NCI-H128 (cell line): ENCODE data around the gene ARID2.

Experiments used
- DNase-seq: peaks from one replicate; lab custom pipeline; 2025; ENCODE audit not compliant: unreplicated experiment; lab: John Stamatoyannopoulos, UW

ARID2 gene

GRCh38 chr12:45718306-45718705, 11.2 kb upstream of the ARID2 start:
- DNase-seq = no peak

- no peak for DNase-seq
Observed at GRCh38 chr12:45720069-45720468, 9.4 kb upstream of the ARID2 start.

- DNase-seq = no peak
Observed at GRCh38 chr12:45721369-45721768, 8.1 kb upstream of the ARID2 start.

- DNase-seq = no peak
Observed at GRCh38 chr12:45721954-45722353, 7.6 kb upstream of the ARID2 start.

GRCh38 chr12:45725631-45726602, 3.6 kb upstream of the ARID2 start:
- DNase-seq = peak; percentile 32

- no peak for DNase-seq
Observed at GRCh38 chr12:45726603-45727300, 2.8 kb upstream of the ARID2 start.

- peak; percentile 93 for DNase-seq
Observed at GRCh38 chr12:45727301-45727979, 2.1 kb upstream of the ARID2 start.

- no peak for DNase-seq
Observed at GRCh38 chr12:45727980-45728629, 1.4 kb upstream of the ARID2 start.

GRCh38 chr12:45728630-45729232, 775 bp upstream of the ARID2 start:
- peak; percentile 96 for DNase-seq

GRCh38 chr12:45730084-45730347, 510 bp downstream of the ARID2 start:
- DNase-seq = no peak

- DNase-seq = peak; percentile 42
Observed at GRCh38 chr12:45730348-45731189, 1.1 kb downstream of the ARID2 start.

GRCh38 chr12:45731190-45731775, 1.8 kb downstream of the ARID2 start:
- DNase-seq = no peak

GRCh38 chr12:45732250-45732649, 2.7 kb downstream of the ARID2 start:
- no peak for DNase-seq

GRCh38 chr12:45732936-45733335, 3.4 kb downstream of the ARID2 start:
- no peak for DNase-seq

GRCh38 chr12:45737638-45738037, 8.1 kb downstream of the ARID2 start:
- DNase-seq = no peak

GRCh38 chr12:45742590-45742989, 13.1 kb downstream of the ARID2 start:
- DNase-seq = no peak

GRCh38 chr12:45743247-45743646, 13.7 kb downstream of the ARID2 start:
- DNase-seq = no peak

- DNase-seq = no peak
Observed at GRCh38 chr12:45745861-45746277, 16.4 kb downstream of the ARID2 start.

- DNase-seq = no peak
Observed at GRCh38 chr12:45756666-45757065, 27.2 kb downstream of the ARID2 start.

GRCh38 chr12:45757172-45757571, 27.7 kb downstream of the ARID2 start:
- no peak for DNase-seq
